Pons (tissue), 1 donor: ENCODE measurements around the gene RALGPS2.
"Not testable (repeated sequence)": the region's sequence is repeated elsewhere in the genome, so short reads cannot be mapped to it uniquely, and the experiment has no call there.

Experiments used
- DNase-seq: peaks from one replicate; pipeline ENCODE4 v3.0.0-alpha.2; 2016; ENCODE audit warnings: low spot score

Gene RALGPS2

GRCh38 chr1:178724376-178724727 lies 692 bp upstream of the RALGPS2 start:
- no peak for DNase-seq

- DNase-seq: no peak
Observed at GRCh38 chr1:178725466-178726086, 532 bp downstream of the RALGPS2 start.

GRCh38 chr1:178726087-178726517 lies 1.1 kb downstream of the RALGPS2 start:
- peak; percentile 75 for DNase-seq

GRCh38 chr1:178726545-178726944 lies 1.5 kb downstream of the RALGPS2 start:
- no peak for DNase-seq

GRCh38 chr1:178727014-178727895 lies 2.2 kb downstream of the RALGPS2 start:
- DNase-seq: no peak

- no peak for DNase-seq
Observed at GRCh38 chr1:178733972-178734371, 8.9 kb downstream of the RALGPS2 start.

- DNase-seq: no peak
Observed at GRCh38 chr1:178738780-178739179, 13.7 kb downstream of the RALGPS2 start.

- no peak for DNase-seq
Observed at GRCh38 chr1:178739285-178740045, 14.4 kb downstream of the RALGPS2 start.

- DNase-seq: no peak
Observed at GRCh38 chr1:178740491-178740890, 15.4 kb downstream of the RALGPS2 start.

GRCh38 chr1:178740924-178741323 lies 15.9 kb downstream of the RALGPS2 start:
- DNase-seq: no peak

GRCh38 chr1:178743801-178744200 lies 18.8 kb downstream of the RALGPS2 start:
- peak; percentile 33 for DNase-seq

GRCh38 chr1:178745260-178745659 lies 20.2 kb downstream of the RALGPS2 start:
- no peak for DNase-seq

- DNase-seq: no peak
Observed at GRCh38 chr1:178746345-178746744, 21.3 kb downstream of the RALGPS2 start.

GRCh38 chr1:178747361-178747760 lies 22.3 kb downstream of the RALGPS2 start:
- DNase-seq: not testable (repeated sequence)

- DNase-seq: no peak
Observed at GRCh38 chr1:178749581-178750166, 24.6 kb downstream of the RALGPS2 start.

- no peak for DNase-seq
Observed at GRCh38 chr1:178751046-178751445, 26.0 kb downstream of the RALGPS2 start.

GRCh38 chr1:178752891-178753290 lies 27.8 kb downstream of the RALGPS2 start:
- no peak for DNase-seq

- DNase-seq: not testable (repeated sequence)
Observed at GRCh38 chr1:178754655-178755256, 29.7 kb downstream of the RALGPS2 start.

GRCh38 chr1:178768423-178768822 lies 43.4 kb downstream of the RALGPS2 start:
- peak; percentile 25 for DNase-seq

- no peak for DNase-seq
Observed at GRCh38 chr1:178772952-178773351, 47.9 kb downstream of the RALGPS2 start.

GRCh38 chr1:178774263-178774662 lies 49.2 kb downstream of the RALGPS2 start:
- peak; percentile 39 for DNase-seq

- no peak for DNase-seq
Observed at GRCh38 chr1:178776553-178776952, 51.5 kb downstream of the RALGPS2 start.
